ENCODE measurements around the gene ACAP2. TPM values are rescaled to one million over a fixed set of nuclear protein-coding genes. Genes with fewer than 3 reads are reported as not detected.

Gene ACAP2
- total and polyA plus RNA-seq, 10 donors, result 11.2 to 127 (median 97.9) TPM

- no peak for DNase-seq
- Histone ChIP-seq H3K4me3 (peak overlapping the region; percentile 3 to 99 (median 90)), H3K27me3 (replicated peaks in 1 of 7) (no peaks in the 10 kb centered on the region), H3K27ac (peak overlapping the region; percentile 67 to 100 (median 97)), H3K9me3 (no peaks in the 10 kb centered on the region), H3K36me3 (no peaks in the 10 kb centered on the region), H3K4me1 (peaks cover 27 to 66% (median 43%) of the 10 kb centered on the region in 6 donors)
- 14 to 25% (median 18%) methylated on average over 6 of the region's 6 CpGs for WGBS, 5 donors
- TF ChIP-seq POLR2AphosphoS5 (IDR thresholded peaks at IDR 0.05) (no peak), POLR2A (IDR thresholded peaks at IDR 0.05) (no peak), CTCF (IDR thresholded peaks at IDR 0.05 in 8 of 11, conservative IDR thresholded peaks at IDR 0.05 in 3 of 11) (no peak)
- intact Hi-C loops (cut with DNase I; ENCODE audit: low total_unique reads), result no loop called here
These were observed 670 bp upstream of the ACAP2 start for GRCh38 chr3:195443391-195443989.

- TF ChIP-seq POLR2A (IDR thresholded peaks at IDR 0.05) (no peak), CTCF (IDR thresholded peaks at IDR 0.05 in 8 of 11, conservative IDR thresholded peaks at IDR 0.05 in 3 of 11) (peak in 1 of 11 experiments; percentile 4), POLR2AphosphoS5 (IDR thresholded peaks at IDR 0.05) (peak; percentile 6 to 80 (median 14))
- peak overlapping the region; percentile 87 to 99 (median 96) for H3K4me3 ChIP-seq
- intact Hi-C loops (cut with DNase I; ENCODE audit: low total_unique reads), result no loop called here
- WGBS, 5 donors, result 0 to 1% (median 0%) methylated on average over 33 to 43 of the region's 43 CpGs
- H3K4me1 ChIP-seq, result peaks cover 27 to 80% (median 47%) of the 10 kb centered on the region in 6 donors
- H3K9me3 ChIP-seq, result no peaks in the 10 kb centered on the region
- peak; percentile 91 for DNase-seq
- no peaks in the 10 kb centered on the region for H3K36me3 ChIP-seq
- H3K27me3 ChIP-seq (replicated peaks in 1 of 7), result no peaks in the 10 kb centered on the region
- peak overlapping the region; percentile 96 to 100 (median 98) for H3K27ac ChIP-seq
These were observed 738 bp downstream of the ACAP2 start for GRCh38 chr3:195441992-195442572.

GRCh38 chr3:195441476-195441991 is 1.3 kb downstream of the ACAP2 start:
- Histone ChIP-seq H3K36me3 (no peaks in the 10 kb centered on the region), H3K9me3 (no peaks in the 10 kb centered on the region), H3K27ac (peak overlapping the region; percentile 96 to 100 (median 98)), H3K4me3 (peak overlapping the region; percentile 87 to 99 (median 96)), H3K27me3 (replicated peaks in 1 of 7) (no peaks in the 10 kb centered on the region), H3K4me1 (peaks cover 27 to 85% (median 52%) of the 10 kb centered on the region in 6 donors)
- DNase-seq, result no peak
- WGBS, 5 donors, result 7 to 10% (median 7%) methylated on average over 13 of the region's 13 CpGs
- TF ChIP-seq CTCF (IDR thresholded peaks at IDR 0.05 in 8 of 11, conservative IDR thresholded peaks at IDR 0.05 in 3 of 11) (no peak), POLR2A (IDR thresholded peaks at IDR 0.05) (no peak), POLR2AphosphoS5 (IDR thresholded peaks at IDR 0.05) (no peak)
- intact Hi-C loops (cut with DNase I; ENCODE audit: low total_unique reads), result no loop called here

GRCh38 chr3:195441051-195441450 is 1.8 kb downstream of the ACAP2 start:
- peak overlapping the region; percentile 96 to 100 (median 98) for H3K27ac ChIP-seq
- TF ChIP-seq CTCF (IDR thresholded peaks at IDR 0.05 in 8 of 11, conservative IDR thresholded peaks at IDR 0.05 in 3 of 11) (no peak), POLR2AphosphoS5 (IDR thresholded peaks at IDR 0.05) (no peak), POLR2A (IDR thresholded peaks at IDR 0.05) (no peak)
- no peaks in the 10 kb centered on the region for H3K9me3 ChIP-seq
- peaks cover 27 to 85% (median 55%) of the 10 kb centered on the region in 6 donors for H3K4me1 ChIP-seq
- 13 to 25% (median 19%) methylated on average over 2 of the region's 2 CpGs for WGBS, 5 donors
- H3K27me3 ChIP-seq (replicated peaks in 1 of 7), result no peaks in the 10 kb centered on the region
- peak overlapping the region in 7 of 8 donors; percentile 87 to 99 (median 96) for H3K4me3 ChIP-seq
- H3K36me3 ChIP-seq, result no peaks in the 10 kb centered on the region
- no peak for DNase-seq
- intact Hi-C loops (cut with DNase I; ENCODE audit: low total_unique reads), result no loop called here

Data from spleen (tissue), 11 donors.